Left ventricle myocardium inferior (tissue), 1 donor: ENCODE results near the gene EEF1A1. TPM values are rescaled to one million over a fixed set of nuclear protein-coding genes. Genes with fewer than 3 reads are reported as not detected.
"Not testable (repeated sequence)": the region's sequence is repeated elsewhere in the genome, so short reads cannot be mapped to it uniquely, and the experiment has no call there.

Source experiments
- DNase-seq: peaks from one replicate; pipeline ENCODE4 v3.0.0-alpha.2; 2020
- H3K27ac ChIP-seq: fragments of 200-600 bp; replicated peaks from 2 replicates; pipeline ENCODE4 v1.8.0; 2021
- H3K27me3 ChIP-seq: fragments of 200-600 bp; 2 replicates; pipeline ENCODE4 v1.8.0; 2021; ENCODE audit warnings: low read depth
- H3K36me3 ChIP-seq: fragments of 200-600 bp; 2 replicates; pipeline ENCODE4 v1.8.0; 2021
- H3K4me1 ChIP-seq: fragments of 200-600 bp; 2 replicates; pipeline ENCODE4 v1.8.0; 2021
- H3K4me3 ChIP-seq: fragments of 200-600 bp; 2 replicates; pipeline ENCODE4 v1.8.0; 2021; ENCODE audit warnings: mild to moderate bottlenecking, moderate library complexity
- H3K9me3 ChIP-seq: fragments of 200-600 bp; replicated peaks from 2 replicates; pipeline ENCODE4 v1.8.0; 2021
- CTCF ChIP-seq: fragments of 200-600 bp; IDR thresholded peaks from 2 replicates; pipeline ENCODE4 v1.8.0; 2021; ENCODE audit warnings: antibody characterized with exemption, mild to moderate bottlenecking, borderline replicate concordance
- intact Hi-C: fragments of 100-400 bp; cut with micrococcal nuclease; formaldehyde crosslinking; loops from one replicate; pipeline ENCODE4 v1.11.0; 2022
- total RNA-seq: library from RNA; stranded (reverse); fragmentation: NEBNext Ultra II Directional; extraction: Animal tissue kit (Norgen Biotek cat#: 25700); gene quantifications from one replicate; pipeline ENCODE4 v1.2.1, GENCODE V29; 2021
- donor health status: DM: no; HTN: yes; CAD: no; lungs with severe emphysema.

The EEF1A1 gene
- total RNA-seq, 1 donor from 2014 or later: 1,882 TPM

GRCh38 chr6:73542891-73543290, 22.1 kb upstream of the EEF1A1 start:
- Histone ChIP-seq H3K27ac (no peak overlapping the region), H3K4me3 (no peak overlapping the region), H3K4me1 (no peaks in the 10 kb centered on the region), H3K36me3 (no peaks in the 10 kb centered on the region), H3K9me3 (no peaks in the 10 kb centered on the region), H3K27me3 (peaks cover 4% of the 10 kb centered on the region)
- DNase-seq: no peak
- intact Hi-C loops: no loop called here
- no peak for TF ChIP-seq CTCF

DNA sequence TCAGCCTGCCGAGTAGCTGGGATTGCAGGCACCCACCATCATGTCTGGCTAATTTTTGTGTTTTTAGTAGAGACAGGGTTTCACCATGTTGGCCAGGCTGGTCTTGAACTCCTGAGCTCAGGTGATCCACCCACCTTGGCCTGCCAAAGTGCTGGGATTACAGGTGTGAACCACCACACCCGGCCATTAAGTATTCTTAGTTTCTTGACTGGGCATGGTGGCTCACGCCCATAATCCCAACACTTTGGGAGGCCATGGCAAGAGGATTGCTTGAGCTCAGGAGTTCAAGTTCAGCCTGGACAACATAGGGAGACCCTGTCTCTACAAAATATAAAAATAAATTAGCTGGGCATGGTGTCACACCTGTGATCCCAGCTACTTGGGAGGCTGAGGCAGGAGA, 21.6 kb upstream of the EEF1A1 start:
- H3K27me3 ChIP-seq, H3K36me3 ChIP-seq, H3K4me3 ChIP-seq, DNase-seq, H3K4me1 ChIP-seq, H3K27ac ChIP-seq, H3K9me3 ChIP-seq, intact Hi-C loops: not testable (repeated sequence)

DNA sequence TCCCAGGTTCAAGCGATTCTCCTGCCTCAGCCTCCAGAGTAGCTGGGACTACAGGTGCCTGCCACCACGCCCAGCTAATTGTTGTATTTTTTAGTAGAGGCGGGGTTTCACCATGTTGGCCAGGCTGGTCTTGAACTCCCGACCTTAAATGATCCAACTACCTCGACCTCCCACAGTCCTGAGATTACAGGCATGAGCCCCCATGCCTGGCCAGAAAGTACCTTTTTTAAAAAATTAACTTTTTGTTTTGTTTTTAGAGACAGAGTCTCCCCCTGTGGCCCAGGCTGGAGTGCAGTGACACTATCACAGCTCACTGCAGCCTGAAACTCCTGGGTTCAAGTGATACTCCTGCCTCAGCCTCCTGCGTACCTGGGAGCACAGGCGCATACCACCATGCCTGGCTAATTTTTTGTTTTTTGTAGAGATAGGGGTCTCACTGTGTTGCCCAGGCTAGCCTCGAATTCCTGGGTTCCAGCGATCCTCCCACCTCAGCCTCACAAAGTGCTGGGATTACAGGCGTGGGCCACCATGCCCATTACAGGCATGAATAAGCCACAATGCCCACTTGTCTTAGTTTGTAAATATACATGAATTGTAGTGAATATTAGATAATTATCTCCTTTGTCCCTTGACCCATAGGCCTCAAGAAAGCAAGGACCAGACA, 17.4 kb upstream of the EEF1A1 start:
- intact Hi-C loops: no loop called here

DNA sequence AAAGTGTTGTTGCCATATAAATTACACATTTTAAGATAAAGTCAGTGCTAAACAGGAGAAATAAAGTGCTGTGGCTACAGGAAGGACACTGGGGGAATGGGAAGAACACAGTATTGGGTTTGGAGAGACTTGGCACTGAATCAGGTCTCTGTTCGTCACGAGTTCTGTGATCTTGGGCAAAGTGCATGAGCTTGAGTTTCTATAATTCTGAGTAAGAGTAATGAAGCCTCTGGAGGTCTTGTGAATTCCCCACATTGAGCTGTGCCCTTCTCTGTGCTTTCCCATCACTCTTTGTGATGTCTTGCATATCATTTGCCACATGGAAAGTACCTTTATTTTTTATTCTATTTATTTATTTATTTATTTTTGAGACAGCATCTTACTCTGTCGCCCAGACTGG, 16.8 kb upstream of the EEF1A1 start:
- TF ChIP-seq CTCF: no peak

More for the DNA sequence above, 17.4 kb upstream of the EEF1A1 start:
- Histone ChIP-seq H3K27me3 (no peaks in the 10 kb centered on the region), H3K36me3 (no peaks in the 10 kb centered on the region), H3K27ac (no peak overlapping the region), H3K4me1 (no peaks in the 10 kb centered on the region), H3K9me3 (no peaks in the 10 kb centered on the region), H3K4me3 (no peak overlapping the region)
- DNase-seq: no peak
- TF ChIP-seq CTCF: no peak

GRCh38 chr6:73534628-73535027, 13.8 kb upstream of the EEF1A1 start:
- H3K9me3 ChIP-seq: no peaks in the 10 kb centered on the region
- peaks cover 30% of the 10 kb centered on the region for H3K27me3 ChIP-seq
- H3K4me3 ChIP-seq: no peak overlapping the region
- no peak overlapping the region for H3K27ac ChIP-seq
- intact Hi-C loops: no loop called here
- DNase-seq: no peak
- no peak for TF ChIP-seq CTCF
- no peaks in the 10 kb centered on the region for H3K4me1 ChIP-seq
- H3K36me3 ChIP-seq: no peaks in the 10 kb centered on the region

More for the DNA sequence above, 16.8 kb upstream of the EEF1A1 start:
- no peak overlapping the region for H3K27ac ChIP-seq
- intact Hi-C loops: no loop called here
- H3K27me3 ChIP-seq: peaks cover 3% of the 10 kb centered on the region
- H3K4me3 ChIP-seq: no peak overlapping the region
- H3K4me1 ChIP-seq: no peaks in the 10 kb centered on the region
- no peak for DNase-seq
- H3K9me3 ChIP-seq: no peaks in the 10 kb centered on the region
- no peaks in the 10 kb centered on the region for H3K36me3 ChIP-seq

GRCh38 chr6:73532293-73532692, 11.5 kb upstream of the EEF1A1 start:
- Histone ChIP-seq H3K4me3 (no peak overlapping the region), H3K27me3 (peaks cover 46% of the 10 kb centered on the region), H3K9me3 (no peaks in the 10 kb centered on the region), H3K36me3 (no peaks in the 10 kb centered on the region), H3K4me1 (no peaks in the 10 kb centered on the region), H3K27ac (no peak overlapping the region)
- TF ChIP-seq CTCF: no peak
- intact Hi-C loops: no loop called here
- DNase-seq: no peak
